Measurements from ENCODE around the gene RBL2.

The RBL2 gene

DNA sequence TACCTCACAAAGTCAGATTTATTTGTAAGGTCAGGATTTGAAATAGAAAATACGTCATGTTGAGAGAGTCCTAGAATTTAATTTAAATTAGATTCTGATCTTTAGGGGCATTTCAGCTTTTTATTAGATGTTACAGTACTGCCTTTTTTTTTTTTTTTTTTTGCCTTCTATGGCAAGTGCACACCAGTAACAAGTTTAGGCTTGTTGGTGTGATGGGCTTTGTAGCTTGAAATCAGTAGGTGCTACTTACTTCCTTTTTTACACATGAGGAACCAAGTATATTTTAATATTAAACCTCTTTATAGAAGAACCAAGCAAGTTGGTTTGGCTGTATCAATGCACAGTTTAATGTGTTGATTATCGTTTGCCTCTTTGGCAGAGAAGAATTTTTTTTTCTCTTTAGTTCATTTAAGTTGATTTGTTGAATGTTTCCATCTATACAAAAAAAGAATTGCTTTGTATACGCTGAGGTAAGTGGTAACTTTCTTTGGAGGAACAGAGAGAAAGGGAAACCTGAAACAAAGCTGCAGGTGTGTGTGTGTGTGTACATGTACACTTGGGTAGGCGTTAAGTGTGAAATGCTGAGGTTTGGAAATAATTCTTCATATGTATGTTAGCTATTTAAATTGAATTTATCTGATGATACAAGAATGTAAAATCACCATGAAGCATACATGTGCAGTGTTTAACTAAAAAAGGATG lies 15.7 kb downstream of the RBL2 start:
- DNase-seq (ENCODE audit: low spot score) = no peak

DNA sequence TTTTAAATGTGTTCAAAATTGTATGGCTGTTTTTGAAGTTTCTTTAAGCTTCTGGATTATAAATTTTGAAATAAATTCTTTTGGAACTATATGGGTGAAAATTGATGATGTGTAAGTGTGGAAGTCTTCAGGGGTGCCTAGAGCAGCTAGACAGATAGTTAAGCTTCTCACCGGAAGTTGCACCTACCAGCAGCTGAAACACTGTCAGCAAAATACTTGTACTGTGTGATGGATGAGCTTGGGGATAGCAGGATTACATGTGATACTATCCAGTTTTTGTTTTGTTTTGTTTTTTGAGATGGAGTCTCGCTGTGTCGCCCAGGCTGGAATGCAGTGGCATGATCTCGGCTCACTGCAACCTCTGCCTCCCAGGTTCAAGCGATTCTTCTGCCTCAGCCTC lies 19.7 kb downstream of the RBL2 start:
- DNase-seq (ENCODE audit: low spot score) = no peak

DNA sequence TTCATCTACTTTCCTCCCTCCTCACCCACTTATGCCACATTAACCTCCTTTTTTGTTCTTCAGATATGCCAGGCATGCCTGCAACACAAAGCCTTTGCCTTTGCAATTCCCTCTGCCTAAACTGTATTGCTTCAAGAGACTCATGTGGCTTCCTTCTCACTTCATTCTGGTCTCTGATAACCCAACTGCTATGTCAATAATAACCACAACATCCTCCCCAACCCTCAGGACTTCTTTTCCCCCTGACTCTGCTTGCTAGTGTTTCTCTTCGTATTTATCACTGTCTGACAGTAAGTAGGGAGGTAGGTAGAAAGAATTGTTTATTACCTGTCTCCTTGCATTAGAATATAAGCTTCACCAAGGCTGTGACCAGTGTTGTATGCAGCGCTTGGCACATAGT lies 22.4 kb downstream of the RBL2 start:
- no peak for DNase-seq (ENCODE audit: low spot score)

DNA sequence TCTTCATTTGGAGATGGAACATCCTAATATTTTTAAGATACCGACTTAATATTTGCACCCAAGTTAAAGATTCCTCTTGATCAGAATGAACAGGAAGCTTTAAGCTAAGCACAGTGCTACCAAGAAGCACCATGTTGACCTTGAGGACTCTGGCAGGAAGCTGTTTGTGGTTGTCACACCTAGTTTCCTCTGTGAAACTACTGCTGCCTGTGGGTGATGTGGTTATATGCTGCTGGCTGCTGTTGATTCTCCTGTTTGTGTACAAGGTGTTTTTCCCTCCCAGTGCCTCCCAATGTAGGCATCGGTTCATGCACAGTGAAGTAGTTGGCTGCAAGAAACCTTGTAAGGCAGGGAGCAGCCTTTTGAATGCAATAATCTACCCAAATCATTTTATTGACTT lies 23.4 kb downstream of the RBL2 start:
- DNase-seq (ENCODE audit: low spot score) = no peak

DNA sequence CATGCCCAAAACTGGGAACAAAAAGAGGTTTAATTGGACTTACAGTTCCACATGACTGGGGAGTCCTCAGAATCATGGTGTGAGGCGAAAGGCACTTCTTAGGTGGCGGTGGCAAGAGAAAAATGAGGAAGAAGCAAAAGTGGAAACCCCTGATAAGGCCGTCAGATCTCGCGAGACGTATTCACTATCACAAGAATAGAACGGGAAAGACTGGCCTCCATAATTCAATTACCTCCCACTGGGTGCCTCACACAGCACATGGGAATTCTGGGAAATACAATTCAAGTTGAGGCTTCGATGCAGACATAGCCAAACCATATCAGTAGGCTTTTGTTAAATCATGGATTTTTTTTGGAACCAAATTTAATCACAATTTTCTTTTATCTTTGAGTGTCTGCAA lies 24.4 kb downstream of the RBL2 start:
- DNase-seq (ENCODE audit: low spot score) = no peak

DNA sequence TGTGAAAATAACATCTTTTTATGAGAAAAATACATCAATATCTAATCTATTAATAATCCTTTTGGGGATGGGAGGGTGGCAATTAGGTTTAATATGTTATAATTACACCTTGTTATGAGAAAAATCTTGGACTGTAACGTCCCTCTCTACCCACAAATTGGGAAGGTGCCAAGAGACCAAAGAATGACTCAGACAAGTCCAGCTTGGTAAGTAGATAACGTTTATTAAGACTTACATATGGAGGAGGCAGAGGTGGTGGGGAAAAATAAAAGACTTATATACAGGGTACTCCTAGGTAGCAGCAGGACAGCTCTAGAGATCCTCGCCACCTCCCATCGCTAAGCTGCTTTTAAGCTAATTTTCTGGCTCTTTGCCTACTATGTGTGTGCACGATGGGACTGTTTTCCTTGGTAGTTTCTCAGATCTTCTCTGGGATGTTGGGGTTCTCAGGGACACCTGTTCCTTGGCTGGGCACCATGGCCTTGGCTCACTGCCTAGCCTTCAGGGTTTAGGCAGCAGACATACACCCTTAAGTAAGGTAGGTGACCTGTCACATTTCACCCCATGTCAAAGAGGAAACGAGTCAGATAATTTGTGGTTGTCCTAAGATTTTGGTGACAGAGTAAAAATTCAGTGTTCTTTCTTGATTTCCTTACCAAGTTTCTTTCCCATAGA lies 31.5 kb downstream of the RBL2 start:
- no peak for DNase-seq (ENCODE audit: low spot score)

DNA sequence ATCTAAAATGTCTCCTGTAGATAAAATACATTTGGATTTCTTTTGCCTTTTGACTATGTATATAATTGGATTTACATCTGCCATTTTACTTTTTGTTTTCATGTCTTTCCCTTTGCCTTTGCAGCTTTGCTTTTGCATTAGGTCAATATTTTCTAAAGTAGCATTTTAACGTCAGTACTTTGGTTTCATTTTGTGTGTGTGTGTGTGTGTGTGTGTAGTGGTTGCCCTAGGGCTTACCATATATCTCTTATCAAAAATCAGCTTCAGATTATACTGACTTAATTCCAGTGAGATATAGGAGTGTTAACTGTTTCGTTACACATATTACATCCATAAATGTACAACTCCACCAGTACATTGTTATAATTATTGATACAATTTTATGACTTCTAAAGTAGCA lies 42.6 kb downstream of the RBL2 start:
- no peak for DNase-seq (ENCODE audit: low spot score)

DNA sequence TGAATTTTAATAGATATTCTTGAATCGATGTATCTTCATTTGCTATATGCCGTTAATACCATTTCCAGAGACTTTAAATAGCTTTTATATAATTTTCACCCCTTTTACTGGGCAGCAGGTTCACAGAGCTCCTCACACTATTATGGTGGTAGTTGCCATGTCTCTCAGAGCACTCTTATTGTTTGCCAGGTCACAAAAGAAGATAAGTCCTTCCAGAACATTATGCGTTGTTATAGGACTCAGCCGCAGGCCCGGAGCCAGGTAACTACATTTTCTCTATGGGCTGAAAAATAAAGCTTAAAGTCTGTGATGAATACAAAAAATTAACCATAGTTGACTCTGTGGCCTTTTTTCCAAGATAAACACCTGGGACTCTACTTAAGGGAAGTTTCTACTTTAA lies 44.7 kb downstream of the RBL2 start:
- DNase-seq (ENCODE audit: low spot score) = no peak

DNA sequence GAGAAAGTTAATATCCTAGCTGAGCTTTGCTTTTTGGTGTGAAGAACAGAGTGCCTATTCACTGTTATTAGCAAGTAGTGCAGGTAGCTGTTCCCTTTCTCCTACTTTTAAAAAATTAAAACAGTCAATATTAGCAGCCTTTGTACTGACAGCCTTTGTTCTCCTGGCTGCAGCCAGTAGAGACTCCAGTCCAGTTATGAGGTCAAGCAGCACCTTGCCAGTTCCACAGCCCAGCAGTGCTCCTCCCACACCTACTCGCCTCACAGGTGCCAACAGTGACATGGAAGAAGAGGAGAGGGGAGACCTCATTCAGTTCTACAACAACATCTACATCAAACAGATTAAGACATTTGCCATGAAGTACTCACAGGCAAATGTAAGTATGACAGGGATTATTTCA lies 46.1 kb downstream of the RBL2 start:
- DNase-seq (ENCODE audit: low spot score) = no peak

DNA sequence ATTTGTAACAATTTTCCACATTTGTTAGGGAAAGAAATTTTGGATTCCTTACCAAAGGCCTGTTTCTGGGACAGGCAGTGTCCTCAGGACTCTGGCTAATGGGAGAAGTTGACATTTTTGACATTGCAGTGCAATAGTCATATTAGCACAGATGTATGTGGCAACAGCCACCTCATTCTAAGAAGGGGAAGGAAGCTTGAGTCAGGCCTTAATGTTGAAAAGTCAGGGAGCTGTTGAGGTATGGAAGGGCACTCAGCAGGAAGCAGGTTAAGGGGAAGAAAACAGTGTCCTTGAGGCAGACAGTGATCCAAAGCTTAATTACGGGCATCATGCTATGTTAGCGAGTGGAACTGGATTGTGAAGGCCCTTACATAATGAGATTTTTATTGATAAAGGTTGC lies 47.9 kb downstream of the RBL2 start:
- no peak for DNase-seq (ENCODE audit: low spot score)

DNA sequence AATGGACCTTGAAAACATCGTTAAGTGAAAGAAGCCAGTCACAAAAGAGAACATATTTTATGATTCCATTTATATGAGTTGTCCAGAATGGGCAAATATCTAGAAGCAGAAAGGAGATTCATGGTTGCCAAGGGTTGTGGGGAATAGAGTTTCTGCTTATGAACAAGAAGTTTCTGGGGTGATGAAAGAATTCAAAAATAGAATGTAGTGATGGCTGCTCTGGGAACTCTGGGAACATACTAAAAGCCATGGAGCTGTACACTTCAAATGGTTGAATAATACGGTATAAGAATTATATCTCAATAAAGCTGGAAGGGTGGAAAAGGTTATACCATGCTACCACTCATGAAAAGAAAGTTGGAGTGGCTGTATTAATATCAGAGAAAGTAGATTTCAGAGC lies 50.3 kb downstream of the RBL2 start:
- no peak for DNase-seq (ENCODE audit: low spot score)

DNA sequence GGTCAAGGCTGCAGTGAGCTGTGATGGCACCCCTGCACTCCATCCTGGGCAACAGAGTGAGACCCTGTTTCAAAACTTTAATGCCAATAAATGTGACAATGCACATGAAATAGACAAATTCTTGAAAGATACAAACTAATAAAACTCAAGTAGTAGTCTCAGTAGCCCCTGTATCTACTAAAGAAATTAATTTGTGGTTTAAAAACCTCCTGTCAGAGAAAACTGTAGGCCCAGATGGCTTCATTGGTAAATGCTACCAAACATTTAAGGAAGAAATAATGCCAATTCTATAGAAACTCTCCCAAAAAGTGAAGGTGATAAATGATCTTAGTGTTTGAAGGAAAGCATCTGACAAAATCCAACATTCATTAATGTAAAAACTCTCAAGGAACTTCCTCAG lies 52.0 kb downstream of the RBL2 start:
- DNase-seq (ENCODE audit: low spot score) = no peak

DNA sequence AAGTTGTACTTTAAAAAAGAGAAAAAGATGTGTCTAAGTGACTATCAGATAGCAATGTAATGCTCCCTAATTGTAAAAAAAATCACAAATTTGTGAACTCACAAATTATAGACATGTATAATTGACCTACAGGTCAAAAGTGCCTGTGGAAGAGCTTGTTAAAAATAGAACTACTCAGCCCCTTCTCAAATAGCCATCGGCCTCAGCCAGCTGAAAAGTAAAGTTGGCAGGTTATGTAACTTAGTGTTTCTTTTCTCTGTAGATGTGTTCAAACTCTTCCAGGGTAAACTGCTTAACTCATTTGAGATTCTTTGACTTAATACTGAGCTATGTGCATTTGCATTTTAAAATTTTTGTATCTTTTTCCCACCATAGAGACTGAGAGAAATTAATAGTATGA lies 55.5 kb downstream of the RBL2 start:
- DNase-seq (ENCODE audit: low spot score) = no peak

DNA sequence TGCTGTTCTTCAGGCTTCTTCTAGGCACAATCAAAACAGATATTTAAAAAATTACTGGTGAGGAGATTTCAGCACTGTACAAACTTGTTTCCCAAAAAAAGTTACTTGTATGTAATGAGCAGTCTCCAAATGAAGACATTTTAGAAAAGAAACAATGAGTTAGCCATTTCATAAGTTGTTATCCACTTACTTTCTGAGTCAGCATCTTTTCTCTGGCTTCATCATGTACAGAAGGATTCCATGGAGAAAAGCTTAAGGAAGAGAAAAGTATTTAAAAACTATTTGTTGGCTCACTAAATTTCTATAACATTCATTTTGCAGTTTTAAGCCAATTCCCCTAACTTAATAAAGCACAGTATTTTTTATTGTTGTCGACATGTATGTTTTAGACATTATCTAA lies 58.2 kb downstream of the RBL2 start:
- DNase-seq (ENCODE audit: low spot score) = no peak

DNA sequence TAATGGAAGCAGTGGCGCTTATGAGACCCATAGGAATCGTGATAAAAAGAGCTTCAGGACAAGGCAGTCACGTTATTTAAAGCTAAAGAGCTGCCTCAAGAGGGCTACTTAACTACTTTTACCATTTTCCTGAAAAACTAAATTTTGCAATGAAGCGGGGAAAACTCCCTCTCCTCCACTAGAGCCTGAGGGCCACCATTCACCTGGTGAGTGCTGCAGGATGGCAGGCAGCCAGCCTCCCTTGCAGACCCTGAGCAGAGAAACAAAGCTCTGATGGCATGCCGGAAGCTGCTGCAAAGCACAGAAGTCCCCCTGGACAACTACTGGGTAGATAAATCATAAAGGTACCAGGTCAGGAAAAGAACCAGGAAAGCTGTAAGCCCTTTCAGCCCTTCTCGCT lies 60.4 kb downstream of the RBL2 start:
- DNase-seq (ENCODE audit: low spot score) = no peak

DNA sequence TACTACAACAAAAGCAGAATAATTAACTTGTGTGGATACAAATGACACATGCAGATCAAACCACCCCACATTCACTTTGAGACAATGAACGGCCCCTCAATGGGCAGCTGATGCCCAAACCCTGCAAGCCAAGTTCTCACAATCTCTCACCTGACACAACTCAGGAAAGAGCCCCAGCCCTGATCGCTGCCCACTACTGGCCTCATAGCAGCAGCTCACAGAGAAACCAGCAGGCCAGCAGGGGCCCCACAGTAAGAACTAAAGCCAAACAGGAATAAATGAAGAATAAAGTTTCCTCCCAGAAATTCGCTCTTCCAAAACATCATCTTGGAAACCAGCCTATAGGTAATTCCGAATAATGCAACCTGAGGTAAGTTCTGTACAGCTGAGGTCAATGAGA lies 61.1 kb downstream of the RBL2 start:
- no peak for DNase-seq (ENCODE audit: low spot score)

DNA sequence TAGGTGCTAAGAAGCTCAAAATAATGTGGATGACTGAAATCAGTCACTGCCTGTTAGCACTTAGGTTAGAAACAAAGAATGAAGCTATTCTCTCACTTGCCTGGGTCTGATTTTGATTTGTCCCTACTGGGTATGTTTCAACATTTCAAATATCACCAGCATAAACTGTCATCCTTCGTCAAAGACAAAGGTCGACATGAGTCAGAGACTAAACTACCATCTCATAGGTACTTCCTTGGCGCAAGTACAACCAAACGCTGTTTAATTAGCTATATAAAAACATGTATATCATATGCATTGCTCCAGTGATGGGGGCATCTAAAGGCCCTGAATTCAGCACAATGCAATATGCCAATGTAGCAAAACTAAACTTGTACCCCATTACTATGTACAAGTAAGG lies 64.7 kb downstream of the RBL2 start:
- no peak for DNase-seq (ENCODE audit: low spot score)

DNA sequence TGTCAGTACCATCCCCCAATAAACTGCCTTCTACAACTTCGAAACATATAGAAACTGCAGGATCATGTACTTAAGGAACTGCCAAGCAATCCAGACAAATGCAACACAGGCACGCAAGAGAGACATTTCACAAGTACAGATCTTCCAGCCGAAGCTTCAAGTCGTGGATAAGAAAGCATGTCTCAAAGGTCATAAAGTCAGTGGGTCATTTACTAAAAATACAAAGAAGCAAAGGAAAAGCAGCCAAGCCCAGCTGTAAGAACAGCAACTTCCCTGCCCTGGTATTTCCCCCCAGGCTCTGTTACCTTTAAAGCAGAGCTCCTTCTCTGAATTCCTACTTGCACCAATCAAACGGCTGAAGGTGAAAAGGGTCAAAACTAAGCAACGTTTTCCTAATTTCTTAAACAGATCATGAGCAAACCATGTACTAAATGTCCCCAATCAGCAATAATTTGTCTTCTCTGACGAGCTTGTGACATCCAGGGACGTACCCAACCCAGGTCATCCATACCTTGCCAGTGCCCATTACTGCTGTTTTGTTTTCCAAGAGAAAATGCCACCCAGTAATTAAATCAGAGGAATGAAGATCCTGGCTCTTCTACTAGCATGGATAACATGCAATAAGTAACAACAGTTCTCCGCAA lies 67.1 kb downstream of the RBL2 start:
- no peak for DNase-seq (ENCODE audit: low spot score)

DNA sequence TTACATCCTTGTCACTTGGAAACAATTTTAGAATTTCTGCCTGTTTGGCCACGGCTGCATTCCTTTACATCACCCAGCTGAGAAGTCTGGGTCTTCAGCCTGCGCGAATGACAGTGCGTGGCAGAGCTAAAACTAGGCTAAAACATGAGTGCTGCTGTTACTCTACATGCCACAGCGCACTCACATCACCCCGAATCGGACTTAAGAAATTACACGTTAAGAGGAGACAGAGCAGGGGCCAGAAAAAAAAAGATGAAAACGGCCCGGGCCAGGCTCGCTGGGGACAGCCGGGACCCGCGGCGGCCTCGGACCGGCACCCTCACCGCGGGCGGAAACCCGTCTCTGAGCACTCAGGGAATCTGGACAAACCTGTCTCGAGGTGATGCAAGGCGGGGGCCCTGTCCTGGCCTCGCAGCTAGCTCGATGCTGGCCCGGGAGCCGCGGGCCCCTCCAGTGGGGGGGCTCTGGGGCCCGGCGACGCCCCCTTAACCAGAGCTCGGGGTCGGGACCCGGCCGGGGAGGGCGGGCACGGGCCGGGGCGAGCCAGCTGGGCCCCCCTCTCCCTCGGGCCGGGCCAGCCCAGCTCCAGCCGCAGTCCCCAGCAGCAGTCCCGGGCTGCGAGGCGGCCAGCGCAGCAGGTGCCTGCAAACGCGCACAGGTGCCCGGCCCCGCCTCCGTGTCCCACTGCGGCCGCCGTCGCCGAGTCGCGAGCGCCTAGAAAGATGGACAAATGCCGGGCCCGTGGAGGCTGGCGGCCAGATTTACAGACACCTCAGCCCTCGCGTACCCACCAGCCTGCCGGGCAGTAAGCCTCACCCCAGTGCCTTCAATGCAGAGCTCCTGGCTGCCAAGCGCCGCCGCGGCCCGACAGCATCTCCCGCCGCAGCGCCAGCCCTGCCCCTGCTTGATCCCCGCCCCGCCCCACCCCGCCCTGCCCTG lies 68.3 kb downstream of the RBL2 start, which contains the start of gene AKTIP:
Gene AKTIP, minus strand, starts transcription at position 879 of the 939 bp plus-strand sequence. CDS start 2,950 bp downstream, outside the sequence.
- DNase-seq (ENCODE audit: low spot score) = peak; percentile 34

DNA sequence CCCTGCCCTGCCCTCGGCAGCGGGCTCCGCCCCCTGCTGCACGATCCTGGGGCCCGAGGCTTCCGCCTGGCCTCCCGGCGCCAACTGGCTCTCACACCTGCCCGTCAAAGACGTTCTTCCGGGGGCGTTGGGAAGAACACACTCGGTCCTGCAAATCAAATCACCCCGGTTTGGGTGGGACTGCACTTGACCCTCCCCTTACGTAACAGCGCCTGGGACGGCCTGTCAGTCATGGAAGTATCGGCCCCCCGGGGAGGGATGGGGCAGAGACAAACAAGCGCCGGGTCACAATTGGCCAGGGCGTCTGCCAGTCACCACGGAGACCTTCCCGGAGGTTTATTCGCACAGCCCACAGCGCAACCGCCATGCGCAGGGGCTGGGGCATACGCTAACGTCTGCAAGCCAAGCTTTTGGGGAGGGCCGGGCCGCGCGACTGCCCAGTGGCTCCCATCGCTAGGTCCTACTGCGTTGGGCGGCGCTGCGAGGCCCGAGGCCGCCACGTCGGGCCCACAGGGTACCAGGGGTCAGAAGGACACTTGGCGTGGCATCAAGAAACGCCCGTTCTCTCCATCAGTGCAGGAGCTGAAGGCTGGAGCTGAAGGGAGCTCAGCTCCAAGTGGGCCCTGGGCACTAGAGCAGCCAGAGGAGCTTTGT lies 69.1 kb downstream of the RBL2 start:
- peak; percentile 100 for DNase-seq (ENCODE audit: low spot score)

DNA sequence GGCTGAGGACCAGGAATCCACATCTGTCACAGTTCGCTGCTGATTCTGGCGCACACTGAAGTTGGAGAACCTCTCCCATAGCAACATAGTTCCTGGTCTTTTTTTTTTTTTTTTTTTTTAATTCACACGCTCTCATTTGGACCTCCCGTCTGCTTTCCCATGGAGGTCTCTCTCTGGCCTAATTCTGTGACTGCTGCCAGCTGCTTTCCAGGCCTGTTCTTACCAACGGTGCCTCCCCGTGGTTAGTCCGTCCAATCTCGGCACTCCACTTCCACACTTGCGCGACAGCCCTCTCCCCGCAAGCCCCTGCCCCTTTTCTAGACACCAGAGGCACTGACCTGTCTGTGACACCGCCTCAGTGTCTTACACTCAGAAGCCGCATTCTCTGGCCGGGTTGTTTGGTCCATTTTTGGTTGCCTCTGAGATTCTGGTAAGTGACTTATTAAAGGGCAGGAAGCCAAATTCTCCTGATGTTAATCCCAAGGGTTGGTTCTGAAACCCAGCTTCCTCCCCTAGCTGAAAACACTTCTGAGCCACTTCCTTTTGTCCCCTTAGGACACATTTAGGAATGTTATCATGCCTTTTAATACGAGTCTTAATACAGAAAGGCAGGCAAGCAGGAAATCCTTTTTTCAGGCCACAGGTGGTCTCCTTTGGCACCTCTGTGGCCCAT lies 69.9 kb downstream of the RBL2 start:
- peak; percentile 71 for DNase-seq (ENCODE audit: low spot score)

Data from globus pallidus (tissue), 1 donor.